ENCODE measurements around the gene SLC8A2.
"Not testable (repeated sequence)": the region's sequence is repeated elsewhere in the genome, so short reads cannot be mapped to it uniquely, and the experiment has no call there.

SLC8A2 gene

GRCh38 chr19:47411696-47412095 lies 60.0 kb downstream of the SLC8A2 start:
- DNase-seq (ENCODE audit: low read depth in 2 of 2) = not testable (repeated sequence)

GRCh38 chr19:47411101-47411500 lies 60.6 kb downstream of the SLC8A2 start:
- DNase-seq (ENCODE audit: low read depth in 2 of 2) = no peak

- no peak for DNase-seq (ENCODE audit: low read depth in 2 of 2)
Measured at GRCh38 chr19:47408156-47408938, 63.3 kb downstream of the SLC8A2 start.

GRCh38 chr19:47407417-47407774 lies 64.3 kb downstream of the SLC8A2 start:
- no peak for DNase-seq (ENCODE audit: low read depth in 2 of 2)

GRCh38 chr19:47406711-47407416 lies 64.8 kb downstream of the SLC8A2 start:
- no peak for DNase-seq (ENCODE audit: low read depth in 2 of 2)

GRCh38 chr19:47405854-47406417 lies 65.8 kb downstream of the SLC8A2 start:
- no peak for DNase-seq (ENCODE audit: low read depth in 2 of 2)

- no peak for DNase-seq (ENCODE audit: low read depth in 2 of 2)
Measured at GRCh38 chr19:47405197-47405550, 66.5 kb downstream of the SLC8A2 start.

GRCh38 chr19:47404334-47405196 lies 67.1 kb downstream of the SLC8A2 start:
- no peak for DNase-seq (ENCODE audit: low read depth in 2 of 2)

- no peak for DNase-seq (ENCODE audit: low read depth in 2 of 2)
Measured at GRCh38 chr19:47402504-47402903, 69.2 kb downstream of the SLC8A2 start.

GRCh38 chr19:47398707-47399597 lies 72.7 kb downstream of the SLC8A2 start:
- DNase-seq (ENCODE audit: low read depth in 2 of 2) = no peak

GRCh38 chr19:47391510-47392223 lies 80.0 kb downstream of the SLC8A2 start:
- peak; percentile 79 to 83 for DNase-seq (ENCODE audit: low read depth in 2 of 2)

GRCh38 chr19:47390533-47391488 lies 80.9 kb downstream of the SLC8A2 start:
- DNase-seq (ENCODE audit: low read depth in 2 of 2) = no peak

GRCh38 chr19:47389150-47389556 lies 82.5 kb downstream of the SLC8A2 start:
- DNase-seq (ENCODE audit: low read depth in 2 of 2) = no peak

- not testable (repeated sequence) for DNase-seq (ENCODE audit: low read depth in 2 of 2)
Measured at GRCh38 chr19:47388721-47389120, 83.0 kb downstream of the SLC8A2 start.

- not testable (repeated sequence) for DNase-seq (ENCODE audit: low read depth in 2 of 2)
Measured at GRCh38 chr19:47387623-47388022, 84.1 kb downstream of the SLC8A2 start.

GRCh38 chr19:47386582-47386981 lies 85.1 kb downstream of the SLC8A2 start:
- DNase-seq (ENCODE audit: low read depth in 2 of 2) = not testable (repeated sequence)

- DNase-seq (ENCODE audit: low read depth in 2 of 2) = not testable (repeated sequence)
Measured at GRCh38 chr19:47384533-47384932, 87.2 kb downstream of the SLC8A2 start.

GRCh38 chr19:47383890-47384289 lies 87.8 kb downstream of the SLC8A2 start:
- not testable (repeated sequence) for DNase-seq (ENCODE audit: low read depth in 2 of 2)

GRCh38 chr19:47381653-47382279 lies 89.9 kb downstream of the SLC8A2 start:
- no peak for DNase-seq (ENCODE audit: low read depth in 2 of 2)

Measured in stimulated activated CD4-positive, alpha-beta T cell treated with anti-CD3 and anti-CD28 coated beads, Interleukin-1b, Interleukin-23, amount 100 ng/mL, for 4 hours (primary cell).